ENCODE results near the gene STYXL1.

DNA sequence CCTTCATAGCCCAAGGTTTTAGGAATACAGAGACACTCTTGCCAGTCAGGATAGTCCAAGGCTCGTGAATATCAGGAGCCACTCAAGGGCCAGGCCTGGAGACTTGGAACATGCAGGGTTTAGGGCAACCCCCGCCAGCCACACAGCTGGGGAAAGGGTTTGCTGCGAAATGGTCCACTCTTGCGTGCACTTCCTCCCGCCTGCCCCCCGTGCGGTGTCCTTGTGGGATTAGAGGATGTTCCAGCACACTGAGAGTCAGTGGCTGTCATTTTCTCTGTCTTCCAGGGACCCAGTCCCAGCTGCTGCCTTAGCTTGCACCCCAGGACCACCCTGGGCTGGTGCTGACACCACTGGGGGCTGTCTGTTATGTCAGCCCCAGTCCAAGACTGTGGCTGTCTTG, 94.4 kb downstream of the STYXL1 start:
- TF ChIP-seq, protein P1, sequence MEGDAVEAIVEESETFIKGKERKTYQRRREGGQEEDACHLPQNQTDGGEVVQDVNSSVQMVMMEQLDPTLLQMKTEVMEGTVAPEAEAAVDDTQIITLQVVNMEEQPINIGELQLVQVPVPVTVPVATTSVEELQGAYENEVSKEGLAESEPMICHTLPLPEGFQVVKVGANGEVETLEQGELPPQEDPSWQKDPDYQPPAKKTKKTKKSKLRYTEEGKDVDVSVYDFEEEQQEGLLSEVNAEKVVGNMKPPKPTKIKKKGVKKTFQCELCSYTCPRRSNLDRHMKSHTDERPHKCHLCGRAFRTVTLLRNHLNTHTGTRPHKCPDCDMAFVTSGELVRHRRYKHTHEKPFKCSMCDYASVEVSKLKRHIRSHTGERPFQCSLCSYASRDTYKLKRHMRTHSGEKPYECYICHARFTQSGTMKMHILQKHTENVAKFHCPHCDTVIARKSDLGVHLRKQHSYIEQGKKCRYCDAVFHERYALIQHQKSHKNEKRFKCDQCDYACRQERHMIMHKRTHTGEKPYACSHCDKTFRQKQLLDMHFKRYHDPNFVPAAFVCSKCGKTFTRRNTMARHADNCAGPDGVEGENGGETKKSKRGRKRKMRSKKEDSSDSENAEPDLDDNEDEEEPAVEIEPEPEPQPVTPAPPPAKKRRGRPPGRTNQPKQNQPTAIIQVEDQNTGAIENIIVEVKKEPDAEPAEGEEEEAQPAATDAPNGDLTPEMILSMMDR (IDR thresholded peaks at IDR 0.05): no peak
- TF ChIP-seq EZH2 (IDR thresholded peaks at IDR 0.05) (no peak), EZH2phosphoT487 (IDR thresholded peaks at IDR 0.05) (no peak)

Data from neural progenitor cell (in vitro differentiated cells).